Dermis microvascular lymphatic vessel endothelial cell (primary cell): Measurements from ENCODE around the gene STK39. TPM values are rescaled to one million over a fixed set of nuclear protein-coding genes. Genes with fewer than 3 reads are reported as not detected.

Source experiments
- DNase-seq, 2 donors: peaks; one replicate each; pipeline versions ENCODE4 v3.0.0 to v3.0.0-alpha.2; 2010; ENCODE audit warnings: low read depth in 2 of 2
- total RNA-seq: library from RNA; depleted of rRNA; stranded (reverse); fragments of >200 nt; gene quantifications from 2 replicates; pipeline ENCODE4 v1.2.1, GENCODE V29; 2014

The STK39 gene
- total RNA-seq, 1 donor from 2014 or later = 2.8 TPM

DNA sequence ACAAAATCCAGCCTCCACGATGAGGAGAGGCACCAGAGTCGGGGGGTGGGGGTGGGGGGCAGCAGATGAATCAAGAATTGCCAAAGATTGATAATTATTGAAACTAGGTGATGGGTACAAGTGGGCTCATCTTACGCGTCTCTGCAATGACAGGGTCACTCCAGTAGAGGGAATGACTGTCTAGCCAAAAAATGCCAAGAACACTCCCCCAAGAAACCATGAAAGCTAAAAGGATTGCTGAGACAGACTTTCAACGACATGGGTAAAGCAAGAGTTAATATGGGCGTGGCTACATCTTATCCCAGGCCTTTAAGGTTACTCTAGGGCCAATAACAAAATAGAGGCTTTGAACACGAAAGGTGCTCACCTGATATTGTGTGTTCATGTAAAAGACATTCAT, 86.5 kb downstream of the STK39 start:
- peak in 1 of 2 donors; percentile 6 for DNase-seq

DNA sequence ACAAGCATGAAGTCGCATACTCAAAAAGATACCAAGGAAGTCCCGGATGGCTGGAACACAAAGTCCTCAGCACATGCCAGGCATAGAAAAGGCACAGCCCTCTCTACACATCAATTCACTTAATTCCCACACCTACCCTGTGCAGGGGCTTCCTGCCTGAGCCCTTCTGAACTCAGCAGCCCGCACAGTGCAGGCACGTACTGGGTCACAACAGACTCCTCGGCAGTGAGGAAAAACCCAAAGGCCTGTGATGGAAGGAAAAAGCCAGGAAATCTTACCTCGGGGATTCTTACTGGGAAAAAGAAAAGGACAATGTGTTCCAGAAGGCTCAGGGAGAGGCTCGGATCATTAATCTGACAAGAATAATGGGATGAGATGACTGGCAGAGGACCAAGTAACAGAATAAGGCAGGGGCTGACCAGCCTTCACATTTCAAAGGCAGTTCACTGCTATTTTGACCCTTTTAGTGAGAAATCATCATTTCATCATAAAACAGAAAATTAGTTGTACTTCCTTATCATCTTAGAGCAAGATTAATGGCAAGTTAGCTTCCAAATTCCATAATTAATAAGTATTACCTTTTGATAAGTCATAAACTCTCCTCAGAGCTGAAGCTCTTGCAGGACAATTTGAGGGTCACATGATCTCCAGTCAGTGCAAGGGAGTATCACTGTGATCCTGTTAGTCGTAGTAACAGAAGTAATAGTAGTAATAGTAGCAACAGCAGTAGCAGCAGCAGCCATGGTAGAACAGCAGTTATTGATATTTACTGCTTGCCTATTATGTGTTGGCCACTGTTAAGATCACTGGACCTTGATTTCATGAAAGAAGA, 87.4 kb downstream of the STK39 start:
- no peak for DNase-seq

DNA sequence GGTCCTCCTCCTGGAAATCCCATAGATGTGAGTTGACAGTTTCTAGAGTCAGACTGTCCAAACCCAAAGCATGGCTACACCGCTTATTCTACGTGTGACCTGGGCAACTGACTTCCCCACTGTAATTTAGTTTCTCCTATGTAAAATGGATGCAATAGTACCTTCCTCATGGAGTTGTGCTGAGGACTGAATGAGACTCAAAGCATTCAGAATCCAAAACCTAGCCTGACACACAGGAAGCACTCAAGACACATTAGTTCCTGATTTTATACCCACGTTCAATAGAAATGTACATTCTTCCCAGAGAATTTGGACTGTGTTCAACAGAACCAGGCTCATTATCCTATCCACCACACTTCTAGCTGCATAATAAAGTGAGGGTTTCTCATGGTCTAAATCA, 88.8 kb downstream of the STK39 start:
- DNase-seq = no peak

DNA sequence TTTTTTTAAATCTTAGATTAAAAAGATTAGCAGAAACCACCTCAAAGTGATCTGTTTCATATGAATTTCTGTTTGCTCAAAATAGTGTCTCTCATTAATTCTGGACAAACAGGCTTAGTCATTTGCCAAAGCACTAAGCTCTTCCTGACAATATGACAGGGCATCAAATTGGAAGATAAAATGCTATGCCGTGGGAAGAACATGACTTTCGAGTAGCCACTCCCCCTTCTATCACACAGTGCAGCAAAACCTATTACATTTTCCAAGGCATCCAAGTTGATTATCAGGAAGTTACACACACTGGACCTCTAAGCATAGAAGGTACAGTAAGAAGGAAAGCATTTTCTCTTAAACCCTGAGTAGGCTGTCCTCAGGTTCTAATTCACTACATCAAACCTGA, 89.5 kb downstream of the STK39 start:
- DNase-seq = peak in 1 of 2 donors; percentile 38

DNA sequence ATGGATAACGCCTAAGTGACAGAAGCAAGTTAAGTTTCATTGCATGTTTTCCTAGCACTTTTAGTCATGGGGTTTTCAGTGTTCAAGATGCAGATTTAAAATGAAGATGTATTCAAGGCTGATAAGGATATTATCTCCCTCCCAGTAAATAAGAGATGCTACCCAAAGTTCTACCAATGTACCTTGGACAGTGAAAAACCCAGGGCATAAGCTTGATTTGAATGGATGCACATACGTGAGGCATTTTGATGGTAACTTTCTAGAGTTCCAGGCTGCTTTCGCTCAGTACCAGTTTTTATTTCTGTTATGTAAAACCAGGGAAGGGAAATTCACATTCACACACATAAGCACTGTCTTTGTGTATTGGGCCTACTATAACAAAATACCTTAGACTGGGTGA, 90.3 kb downstream of the STK39 start:
- DNase-seq = no peak

DNA sequence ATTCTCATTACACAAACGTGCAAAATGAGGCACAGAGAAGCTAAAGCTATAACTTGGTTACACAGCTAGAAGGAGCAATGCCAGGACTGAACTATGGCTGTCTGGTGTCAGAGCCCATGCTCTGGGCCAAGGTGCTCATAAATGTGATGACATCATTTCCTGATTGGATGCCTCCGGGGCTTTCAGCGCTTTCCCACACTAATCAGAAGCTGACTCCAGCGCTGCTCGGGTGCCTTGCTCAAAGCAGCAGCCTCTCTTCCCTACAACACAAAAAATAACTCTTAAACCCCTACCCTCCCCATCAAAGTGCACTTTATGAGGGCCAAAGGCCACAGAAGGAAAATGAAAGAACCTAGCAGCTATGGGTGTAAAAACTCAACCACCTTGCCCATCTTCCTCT, 90.7 kb downstream of the STK39 start:
- DNase-seq = peak in 1 of 2 donors; percentile 46

DNA sequence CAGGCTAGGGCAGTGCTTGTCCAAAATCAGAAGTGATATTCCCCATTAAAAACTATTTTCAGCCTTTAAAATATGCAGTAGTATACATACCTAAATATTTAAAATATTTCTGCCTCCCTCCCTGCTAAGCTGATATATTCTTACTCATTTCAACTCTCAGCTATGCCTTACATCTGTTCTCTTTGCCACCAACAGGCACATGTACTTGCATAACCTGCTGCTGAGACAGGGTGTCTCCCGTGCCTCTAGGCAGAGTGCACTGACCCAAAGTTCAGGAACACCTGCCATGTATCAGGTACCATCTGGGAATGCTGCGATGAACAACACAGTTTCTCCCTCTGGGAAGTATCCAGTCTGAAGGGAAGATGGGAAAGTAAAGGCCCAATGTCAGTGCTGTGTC, 91.7 kb downstream of the STK39 start:
- DNase-seq = no peak

DNA sequence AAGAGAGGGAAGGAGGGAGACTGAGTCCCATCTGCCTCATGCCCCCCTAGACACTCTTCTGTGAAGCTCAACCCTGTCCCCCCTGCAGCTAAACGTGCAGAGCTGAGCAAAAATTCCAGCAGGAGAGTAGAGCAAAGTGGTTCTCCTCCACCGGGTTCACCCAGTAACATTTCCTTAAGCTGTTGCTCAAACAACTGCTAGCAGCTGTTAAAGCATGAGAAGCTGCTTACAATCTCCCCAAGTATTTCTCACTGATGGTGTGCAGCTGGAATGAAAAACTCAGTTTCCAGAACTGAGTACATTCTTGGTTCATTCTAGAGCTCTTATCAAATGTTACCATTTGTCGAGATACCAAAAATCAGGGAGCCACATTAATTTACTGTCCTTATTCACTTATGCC, 92.3 kb downstream of the STK39 start:
- DNase-seq = no peak

DNA sequence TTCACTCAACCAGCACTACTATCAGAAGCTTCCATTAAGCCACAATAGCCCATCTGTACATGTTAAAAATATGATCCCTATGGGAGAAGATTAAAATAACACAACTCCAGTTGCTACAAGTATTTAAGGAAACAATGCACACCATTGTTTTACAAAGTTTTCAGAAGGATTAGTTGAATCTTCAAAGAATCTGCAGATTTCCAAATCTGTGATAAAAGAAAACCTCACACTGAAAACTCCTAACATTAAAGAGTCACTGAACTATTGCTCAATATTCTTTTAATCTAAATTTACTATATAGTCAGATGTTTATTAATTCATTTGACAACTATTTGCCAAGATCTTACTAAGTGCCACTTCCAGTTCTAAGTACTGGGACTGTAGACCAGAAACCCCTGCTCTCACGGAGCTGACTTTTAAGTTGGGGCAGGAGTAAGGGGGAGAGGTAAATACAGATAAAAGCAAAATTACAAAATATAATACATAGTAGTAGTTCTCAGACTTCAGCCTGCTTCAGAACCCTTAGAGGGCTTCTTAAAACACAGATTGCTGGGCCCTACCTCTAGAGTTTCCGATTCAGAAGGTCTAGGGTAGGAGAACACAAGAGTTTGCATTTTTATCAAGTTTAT, 94.4 kb downstream of the STK39 start:
- no peak for DNase-seq

DNA sequence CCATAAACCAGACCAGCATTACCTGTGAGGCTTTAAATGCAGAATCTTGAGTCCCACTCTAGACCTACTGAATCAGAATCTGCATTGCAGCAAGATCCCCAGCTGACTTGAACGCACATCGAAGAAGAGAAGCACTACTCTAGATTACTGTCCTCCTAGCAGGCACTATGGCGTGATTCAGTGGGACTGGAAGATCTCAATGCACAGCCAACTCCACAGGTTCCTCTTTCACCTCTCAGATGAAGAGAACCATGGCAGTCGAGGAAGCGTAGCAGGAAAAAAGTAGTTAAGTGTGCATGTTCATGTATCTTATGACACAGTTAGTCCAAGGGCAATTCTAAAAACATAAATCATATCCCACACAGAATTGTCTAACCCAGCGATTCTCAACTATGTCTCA, 97.4 kb downstream of the STK39 start:
- no peak for DNase-seq

DNA sequence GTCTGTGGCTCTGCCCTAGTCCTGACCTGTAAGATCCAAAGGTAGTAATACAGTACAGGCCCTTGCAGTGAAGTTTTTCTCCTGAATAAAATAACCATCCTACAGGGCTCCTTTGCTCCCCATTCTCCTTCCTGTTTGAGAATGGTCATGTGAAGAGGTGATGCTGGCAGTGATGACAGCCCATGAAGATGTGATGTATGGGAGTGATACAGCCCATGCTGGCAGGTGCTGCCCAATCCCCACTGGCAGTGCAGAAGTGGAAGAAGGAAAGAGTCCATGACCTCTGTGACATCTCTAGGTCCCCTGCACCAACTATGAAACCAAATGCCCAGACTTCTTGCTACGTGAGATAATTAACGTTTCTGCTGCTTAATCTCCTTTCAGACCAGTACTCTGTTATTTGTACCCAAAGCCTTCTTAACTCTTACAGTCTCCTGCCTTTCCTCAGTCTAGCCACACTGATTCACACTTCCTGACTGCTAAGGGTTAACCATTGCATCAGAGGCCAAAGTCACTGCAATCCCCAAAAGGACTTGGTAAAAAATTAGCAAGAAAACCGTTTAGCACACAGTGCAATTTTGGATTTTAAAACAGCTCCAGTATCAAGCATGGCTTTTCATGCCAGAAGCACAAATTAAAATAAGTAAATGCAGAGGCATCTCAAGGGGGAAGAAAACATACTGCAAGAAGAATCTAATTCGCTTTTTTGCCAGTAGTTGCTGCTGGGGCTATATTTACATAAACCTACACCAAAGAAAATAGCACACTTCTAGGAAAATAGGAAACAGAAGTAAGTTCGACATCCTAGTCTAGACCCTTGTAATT, 98.0 kb downstream of the STK39 start:
- no peak for DNase-seq

DNA sequence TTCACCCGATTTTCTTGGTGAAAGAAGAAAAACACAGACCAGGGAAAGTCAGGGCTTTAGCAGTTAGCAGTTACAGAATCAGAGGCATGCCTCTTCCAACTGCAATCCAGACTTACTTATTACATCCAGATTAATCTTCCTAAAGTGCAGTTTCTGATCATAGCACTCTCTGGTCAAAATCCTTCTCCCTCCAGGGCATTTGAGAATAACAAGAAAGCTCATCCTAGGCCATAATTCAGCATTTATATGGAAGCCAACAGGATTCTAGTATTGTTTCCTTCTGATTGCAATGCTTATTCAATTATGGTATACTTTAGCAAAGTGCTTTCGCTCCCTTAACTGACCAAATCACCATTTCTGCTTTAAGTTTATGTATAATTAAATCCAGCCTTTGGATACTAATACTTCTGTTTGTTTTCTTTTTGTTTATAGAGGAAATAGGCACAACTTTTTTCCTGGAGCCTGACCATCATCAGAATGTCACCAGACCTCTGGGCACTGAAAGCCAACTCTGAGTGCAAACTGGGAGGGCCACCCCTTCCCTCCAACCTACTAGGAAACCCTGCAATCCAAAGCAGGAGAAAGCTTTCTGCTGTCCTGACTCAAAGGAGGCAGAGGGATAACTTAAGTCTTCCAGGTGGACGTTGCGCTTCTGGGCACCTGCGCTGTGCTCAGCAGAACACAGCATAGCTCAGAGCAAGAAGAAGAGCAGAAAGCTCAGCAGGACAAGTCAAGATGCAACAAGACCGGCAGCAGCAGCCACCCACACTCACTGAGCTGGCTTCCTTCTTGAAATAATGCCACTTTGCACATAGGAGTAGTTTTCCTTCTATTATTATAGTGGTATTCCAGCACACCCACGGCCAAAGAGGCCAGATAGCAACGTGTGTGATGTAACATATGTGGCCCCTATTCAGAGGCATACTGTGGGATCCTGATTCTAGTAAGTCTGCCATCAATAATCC, 99.3 kb downstream of the STK39 start:
- DNase-seq = no peak

DNA sequence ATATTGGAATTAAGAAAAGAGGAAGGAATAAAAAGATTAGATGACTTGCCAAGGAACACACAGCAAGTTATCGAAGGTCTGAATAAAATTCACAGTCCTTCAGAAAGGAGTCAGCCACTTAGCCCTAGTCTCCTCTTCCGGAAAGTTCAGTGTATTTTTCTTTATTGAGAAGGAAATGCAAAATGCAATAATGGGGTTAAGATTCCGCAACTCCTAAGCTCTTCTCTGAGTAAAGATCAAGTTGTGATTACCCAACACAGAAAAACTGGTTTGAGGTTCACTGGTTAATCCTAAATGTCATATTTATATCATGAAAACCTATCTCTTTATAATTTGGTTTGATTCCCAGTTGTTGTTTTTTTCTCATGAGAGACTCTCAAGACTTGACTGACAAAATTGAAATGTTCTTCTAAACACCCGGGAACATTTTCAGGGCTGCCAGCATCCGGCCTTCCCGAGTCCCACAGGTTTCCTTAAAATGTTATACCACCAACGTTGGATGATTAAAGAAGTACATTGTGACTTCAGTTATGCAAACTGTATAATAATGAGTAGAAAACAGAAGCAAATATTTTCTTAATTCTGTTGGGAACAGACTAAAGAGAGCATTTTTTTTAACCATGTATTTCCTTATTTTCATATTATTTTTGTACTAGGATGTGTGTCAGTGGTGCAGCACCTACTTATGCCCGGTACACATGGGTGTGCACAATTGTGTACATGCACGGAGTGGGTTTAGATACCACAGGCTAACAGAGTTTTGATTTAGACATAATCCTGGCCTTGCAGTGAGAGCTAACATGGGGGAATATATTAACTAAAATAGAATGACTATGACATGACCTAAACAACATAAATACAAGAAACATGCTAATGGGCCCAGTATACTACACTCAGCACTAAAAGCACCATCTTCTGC, 100.2 kb downstream of the STK39 start:
- no peak for DNase-seq

DNA sequence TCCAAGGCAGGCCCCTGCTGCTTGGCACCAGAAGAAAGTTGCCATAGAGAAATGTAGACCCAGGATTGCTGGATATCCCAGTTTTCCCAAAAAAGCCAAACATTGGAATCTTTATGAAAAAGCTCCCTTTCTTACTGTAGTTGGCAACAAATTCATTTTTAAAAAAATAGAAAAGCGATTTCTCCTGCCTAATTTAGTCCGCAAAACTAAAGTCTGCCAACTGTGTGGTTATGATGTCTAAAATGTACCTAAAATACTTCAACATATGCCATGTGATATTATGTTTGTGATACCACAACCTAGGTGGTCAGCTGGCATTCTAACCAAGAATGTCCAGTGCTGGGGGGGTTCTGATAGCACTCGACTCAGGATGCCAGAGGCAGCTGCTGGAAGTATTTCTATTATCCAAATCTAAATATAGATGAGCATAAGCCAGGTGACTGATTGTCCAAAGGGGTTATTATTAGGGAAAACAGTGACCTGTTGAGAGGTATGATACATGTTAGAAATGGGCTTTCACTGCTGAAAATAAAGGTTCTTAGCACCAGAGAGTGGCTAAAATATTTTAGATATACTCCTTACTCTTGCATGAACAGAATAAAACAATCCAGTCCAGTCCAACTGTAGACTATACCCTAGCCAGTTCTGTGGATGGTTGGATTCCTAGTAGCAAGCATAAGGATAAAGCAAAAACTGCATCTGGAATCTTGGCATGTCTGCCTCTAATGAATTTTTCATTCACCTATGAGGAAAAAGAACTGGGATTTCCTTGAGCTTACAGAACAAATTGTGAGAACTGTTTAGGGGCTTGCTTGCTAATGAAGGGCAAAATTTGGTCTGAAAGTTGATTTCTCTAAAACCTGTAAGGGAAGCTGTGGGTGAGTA, 101.7 kb downstream of the STK39 start:
- no peak for DNase-seq

DNA sequence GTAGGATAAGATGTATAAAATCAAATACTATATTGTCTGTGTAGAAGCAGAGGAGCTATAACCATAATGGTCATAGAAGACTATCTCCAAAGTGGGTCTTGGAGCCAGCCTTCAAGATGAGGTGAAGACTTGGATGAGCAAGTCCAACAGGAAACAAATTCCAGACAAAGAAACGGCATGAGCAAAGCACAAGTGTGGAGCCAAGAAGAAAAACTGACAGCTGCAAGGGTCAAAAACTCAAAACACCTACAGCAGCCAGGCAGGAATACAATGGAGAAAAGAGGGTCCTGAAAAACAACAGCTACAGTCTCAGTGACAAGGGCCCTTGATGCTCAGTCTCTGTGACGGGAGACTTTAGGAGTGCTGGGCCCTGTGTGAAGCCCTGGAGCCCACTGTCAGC, 102.4 kb downstream of the STK39 start:
- DNase-seq = no peak

DNA sequence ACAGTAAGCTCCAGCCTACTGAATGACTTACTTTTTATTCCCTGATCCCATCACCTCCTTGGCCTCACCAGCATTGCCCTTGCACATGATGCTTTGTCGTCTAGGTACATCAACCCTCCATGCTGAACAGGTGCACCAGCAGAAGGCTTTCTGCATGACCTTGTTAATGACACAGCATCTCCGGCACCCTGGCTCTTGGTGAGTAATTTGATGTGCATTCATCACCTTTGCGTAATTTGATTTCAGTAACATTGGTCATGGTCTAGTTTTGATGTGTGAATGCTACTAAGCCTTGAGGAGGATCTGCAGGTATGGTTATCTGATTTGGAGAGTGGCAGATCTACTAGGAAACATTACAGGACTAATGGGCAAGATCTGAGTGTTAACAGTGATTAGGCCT, 103.6 kb downstream of the STK39 start:
- no peak for DNase-seq

DNA sequence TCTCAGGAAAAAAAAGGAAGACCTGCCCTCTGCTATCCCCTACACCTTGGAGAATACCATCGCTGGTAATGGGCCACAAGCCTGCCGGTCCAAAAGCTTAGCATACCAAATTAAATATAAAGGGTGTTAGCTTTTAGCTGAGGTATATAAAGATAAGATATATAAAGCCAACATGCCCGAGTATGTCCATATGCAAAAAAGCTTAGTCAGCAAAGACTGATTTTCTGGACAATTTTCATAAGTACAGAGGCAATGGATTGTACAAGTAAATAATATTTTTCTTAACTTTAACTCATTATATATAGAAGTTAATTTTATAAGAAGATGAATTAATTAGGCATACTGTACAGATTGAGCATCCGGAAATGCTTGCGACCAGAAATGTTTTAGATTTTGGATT, 106.5 kb downstream of the STK39 start:
- DNase-seq = no peak

DNA sequence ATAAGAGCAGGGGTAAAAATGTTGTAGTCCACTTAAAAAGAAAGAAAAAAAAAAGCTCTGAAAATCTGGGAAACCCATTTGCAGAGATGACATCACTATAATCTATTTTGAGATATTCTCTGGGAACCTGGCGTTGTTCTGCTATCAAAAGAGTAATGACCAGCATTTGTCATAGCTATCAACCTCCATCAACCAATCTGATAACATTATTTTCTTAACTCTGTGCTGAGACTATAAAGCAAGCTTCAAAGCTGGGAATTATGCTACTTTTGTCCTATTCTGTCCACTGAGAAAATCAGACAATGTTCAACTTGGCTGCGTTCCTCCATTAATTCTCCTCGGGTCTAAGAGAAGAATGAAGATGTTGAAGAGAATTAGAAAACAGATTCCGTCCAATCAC, 107.5 kb downstream of the STK39 start:
- no peak for DNase-seq

DNA sequence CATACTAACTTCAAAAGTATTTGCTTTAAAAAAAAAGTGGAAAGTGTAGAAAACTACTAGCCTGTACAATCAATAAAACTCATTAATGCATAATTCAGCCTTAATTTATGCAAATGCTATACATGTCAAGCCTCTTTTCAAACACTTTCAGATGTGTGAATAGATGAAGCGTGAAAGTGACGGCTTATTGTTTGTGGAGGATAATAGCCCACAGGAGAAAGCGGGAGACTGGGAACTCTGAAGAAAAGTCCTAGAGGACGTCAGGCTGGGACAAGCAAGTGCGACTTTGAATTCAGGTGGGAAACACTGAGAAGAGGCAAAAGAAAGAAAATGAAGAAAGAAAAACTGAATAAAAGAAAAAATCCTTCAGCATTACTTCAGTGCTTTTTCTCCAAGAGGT, 108.5 kb downstream of the STK39 start:
- no peak for DNase-seq
